SH-SY5Y (cell line): ENCODE results near the gene SCP2D1.

Source experiments
- GATA2 ChIP-seq: IDR thresholded peaks from 2 replicates; pipeline ENCODE4 v1.6.1; 2011; ENCODE audit warnings: mild to moderate bottlenecking, low read depth, low read length
- GATA3 ChIP-seq: IDR thresholded peaks from 2 replicates; pipeline ENCODE4 v1.6.1; 2011; ENCODE audit warnings: low read depth, mild to moderate bottlenecking, low read length, moderate library complexity

SCP2D1 gene

DNA sequence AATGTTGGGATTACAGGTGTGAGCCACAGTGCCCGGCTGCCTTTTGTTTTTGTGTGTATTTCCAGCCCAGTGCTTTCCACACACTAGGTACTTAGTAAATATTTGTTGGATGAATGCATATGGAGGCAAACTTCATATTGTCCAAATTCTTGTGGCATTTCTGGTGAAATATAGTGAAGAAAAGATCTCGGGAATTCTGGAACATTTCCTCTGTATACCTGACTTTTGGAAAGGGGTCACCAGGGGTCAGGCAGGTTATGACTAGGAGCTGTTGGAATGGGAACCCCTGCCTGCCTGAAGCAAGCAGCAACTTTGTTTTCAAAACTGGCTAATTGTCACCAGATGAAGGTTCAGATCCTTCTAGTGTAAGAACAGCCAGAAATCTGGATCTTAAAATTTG is 12.1 kb upstream of the SCP2D1 start:
- no peak for TF ChIP-seq GATA2
- TF ChIP-seq GATA3, result no peak

DNA sequence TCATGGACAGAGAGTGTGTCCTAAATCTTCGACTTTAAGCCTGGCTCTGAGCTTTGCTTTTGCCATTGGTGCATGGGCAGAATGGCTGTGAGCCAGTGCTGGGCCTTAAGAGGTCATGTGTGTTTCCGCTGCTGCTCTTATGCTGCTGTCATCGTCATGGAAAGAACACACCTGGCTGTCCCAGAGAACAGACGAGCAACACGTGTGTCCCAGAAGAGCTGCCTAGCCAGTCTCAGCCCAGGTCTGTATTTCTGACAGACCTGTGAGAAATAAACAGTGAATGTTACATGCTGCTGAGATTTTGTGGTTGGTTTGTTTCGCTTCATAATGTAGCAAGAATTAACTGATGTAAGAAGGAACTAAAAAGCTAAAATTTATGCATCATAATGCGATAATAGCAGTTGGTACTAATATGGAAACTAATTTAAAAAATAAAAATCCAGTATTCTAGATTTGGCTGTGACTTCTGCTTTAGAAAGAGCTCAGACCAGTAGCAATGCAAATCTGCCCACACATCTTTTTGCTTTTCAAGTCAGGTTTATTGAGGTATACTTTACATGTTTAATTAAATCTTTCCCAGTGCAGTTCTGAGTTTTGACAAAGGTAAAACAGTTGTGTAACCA is 11.5 kb upstream of the SCP2D1 start:
- TF ChIP-seq GATA2 (no peak), GATA3 (no peak)

DNA sequence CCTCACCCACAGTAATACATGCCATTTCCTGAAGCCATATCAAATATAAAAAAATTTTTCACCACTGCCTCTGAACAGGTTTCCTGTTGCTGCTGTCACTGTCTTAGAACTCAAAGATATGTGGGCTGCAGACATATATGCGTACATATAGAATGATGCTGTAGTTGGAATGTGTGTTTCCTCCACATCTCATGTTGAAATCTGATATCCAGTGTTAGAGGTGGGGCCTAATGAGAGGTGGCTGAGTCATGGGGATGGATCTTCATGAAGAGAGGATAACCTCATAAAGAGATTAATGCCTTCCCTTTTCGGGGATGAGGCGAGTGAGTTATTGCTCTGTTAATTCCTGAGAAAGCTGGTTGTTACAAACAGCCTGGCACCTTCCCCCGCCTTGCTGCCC is 7.7 kb upstream of the SCP2D1 start:
- no peak for TF ChIP-seq GATA3
- TF ChIP-seq GATA2, result no peak

DNA sequence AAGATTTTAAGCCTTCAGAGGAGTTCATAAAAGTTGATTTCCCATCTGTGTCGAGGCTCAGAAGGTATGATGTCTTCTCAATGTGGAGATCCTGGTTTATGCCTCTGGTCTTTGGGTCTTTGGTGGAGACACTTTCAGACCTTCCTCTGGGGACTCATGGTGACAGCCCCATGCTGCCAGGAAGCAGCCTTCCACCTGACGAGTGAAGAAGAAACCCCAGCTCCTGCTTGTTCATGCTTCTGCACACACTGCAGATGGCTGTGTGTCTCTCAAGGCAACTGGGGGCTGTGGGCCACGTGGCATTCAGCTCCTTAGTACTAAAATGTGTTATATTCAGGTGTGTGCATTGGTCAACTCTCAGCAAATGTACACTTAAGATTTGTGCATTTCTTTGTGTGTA is 4.9 kb upstream of the SCP2D1 start:
- no peak for TF ChIP-seq GATA2
- no peak for TF ChIP-seq GATA3

DNA sequence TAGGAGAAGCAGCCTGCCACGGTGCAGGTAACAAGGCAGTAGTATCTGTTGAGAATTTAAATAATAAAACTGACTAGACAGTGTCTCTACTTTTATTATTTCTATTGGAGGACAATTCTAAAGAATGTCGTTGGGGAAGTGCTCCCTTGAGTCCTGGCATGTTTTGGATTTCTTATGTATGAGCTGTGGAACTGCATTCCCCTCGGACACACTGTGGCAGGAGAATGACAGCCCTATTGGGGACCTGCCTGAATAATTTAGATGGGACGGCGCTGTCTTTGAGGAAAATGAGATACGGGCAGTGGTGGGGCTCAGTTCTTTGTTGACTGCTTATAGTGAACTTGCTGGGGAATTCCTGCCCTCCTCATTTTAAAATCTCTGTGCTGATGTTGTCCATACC is 2.4 kb upstream of the SCP2D1 start:
- no peak for TF ChIP-seq GATA3
- no peak for TF ChIP-seq GATA2

DNA sequence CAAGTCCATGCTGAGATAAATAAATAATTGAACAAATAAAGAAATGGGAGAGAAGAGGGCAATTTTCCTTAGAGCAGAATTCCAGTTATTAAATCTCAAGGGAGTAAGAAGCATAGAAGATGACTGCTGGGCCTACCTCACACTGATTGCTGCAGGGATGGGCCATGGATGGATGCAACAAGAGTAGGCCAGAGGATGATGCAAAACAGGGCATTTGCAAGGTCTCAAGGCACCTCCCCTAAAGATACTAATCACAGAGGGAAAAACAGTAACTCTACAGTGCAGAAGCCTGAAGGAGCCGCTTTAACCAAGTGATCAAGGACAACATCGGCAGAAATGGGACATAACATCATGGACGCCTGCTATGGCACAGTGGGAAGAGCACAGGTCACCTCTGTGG is 1.7 kb upstream of the SCP2D1 start:
- TF ChIP-seq GATA2, result no peak
- TF ChIP-seq GATA3, result no peak

DNA sequence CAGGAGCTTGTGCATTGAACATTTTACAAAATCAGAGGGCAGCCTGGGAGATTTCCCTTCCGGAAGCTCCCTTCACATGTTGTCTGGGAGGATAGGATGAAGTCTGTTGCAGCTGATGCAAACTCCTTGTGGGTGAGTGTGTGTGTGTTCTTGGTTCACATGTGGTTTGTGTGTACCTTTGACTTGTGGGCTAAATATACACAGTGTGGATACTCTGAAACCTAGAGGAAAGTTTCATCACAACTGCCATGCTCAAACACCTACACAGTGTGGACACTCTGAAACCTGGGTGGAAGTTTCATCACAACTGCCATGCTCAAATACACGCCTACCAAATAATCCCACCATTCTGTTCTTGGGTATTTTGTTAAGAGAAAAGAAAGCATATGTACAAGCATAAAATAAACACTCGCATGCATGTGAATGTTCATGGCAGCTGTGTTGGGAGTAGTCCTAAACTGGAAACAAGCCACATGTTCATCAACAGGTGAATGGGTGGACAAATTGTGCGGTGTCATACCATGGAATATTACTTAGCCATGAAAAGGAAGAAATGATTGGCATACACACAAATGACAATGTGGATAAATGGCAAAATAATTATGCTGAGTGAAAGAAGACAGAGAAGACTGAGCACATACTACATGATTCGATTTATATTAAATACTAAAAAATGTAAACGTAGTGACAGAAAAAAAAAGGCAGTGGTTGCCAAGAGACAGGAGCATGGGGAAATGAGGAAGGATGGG is 1.8 kb downstream of the SCP2D1 start:
- no peak for TF ChIP-seq GATA3
- no peak for TF ChIP-seq GATA2

DNA sequence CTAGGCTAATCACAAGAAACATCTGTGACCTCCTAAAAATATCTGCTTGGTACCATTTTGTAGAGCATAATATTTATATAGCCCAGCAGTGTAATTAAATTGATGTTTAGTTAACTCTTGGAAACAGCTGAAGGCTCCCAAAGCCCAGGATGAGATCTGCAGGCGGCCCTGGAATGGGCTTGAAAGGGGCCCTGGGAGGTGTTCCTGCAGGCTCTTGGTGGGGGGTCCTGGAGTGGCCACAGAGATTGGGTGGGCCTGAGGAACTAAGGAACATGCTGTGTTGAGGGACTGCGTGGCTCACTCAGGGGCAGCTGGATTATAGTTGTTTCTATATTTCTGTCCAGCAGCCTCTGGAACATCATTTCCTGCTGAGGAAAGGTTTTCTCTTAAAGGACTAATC is 9.2 kb downstream of the SCP2D1 start:
- no peak for TF ChIP-seq GATA3

DNA sequence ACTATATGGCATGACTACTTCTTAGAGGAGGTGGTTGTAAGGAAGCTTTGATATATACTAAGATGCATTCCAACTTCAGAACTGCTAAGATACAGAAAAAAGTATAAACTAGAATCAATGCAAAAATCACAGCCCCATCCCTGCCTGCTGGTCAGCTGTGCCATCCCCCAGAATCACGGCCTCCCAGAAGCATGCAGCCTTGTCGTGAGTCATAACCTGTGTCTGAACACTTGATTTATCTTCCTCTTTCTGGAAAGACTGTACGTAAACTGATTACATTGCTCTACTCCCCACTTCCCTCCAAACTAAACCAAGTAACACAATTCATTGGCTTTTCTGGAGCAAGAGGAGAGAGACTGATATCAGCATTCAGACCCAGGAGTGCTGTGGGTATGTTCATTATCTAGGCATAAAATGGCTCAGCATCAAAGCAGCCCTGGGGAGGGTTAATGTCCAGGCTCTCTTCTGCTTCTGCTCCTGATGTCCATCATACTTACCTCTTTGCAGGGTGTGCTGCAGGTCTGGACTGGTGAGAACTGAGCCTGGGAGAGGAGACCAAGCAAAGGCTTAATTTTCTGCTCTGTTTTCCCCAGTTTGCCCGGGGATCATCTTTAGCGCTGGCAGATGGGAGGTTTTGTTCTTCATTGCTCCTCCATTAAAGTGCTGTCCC is 18.4 kb downstream of the SCP2D1 start:
- TF ChIP-seq GATA2, result no peak
- no peak for TF ChIP-seq GATA3

DNA sequence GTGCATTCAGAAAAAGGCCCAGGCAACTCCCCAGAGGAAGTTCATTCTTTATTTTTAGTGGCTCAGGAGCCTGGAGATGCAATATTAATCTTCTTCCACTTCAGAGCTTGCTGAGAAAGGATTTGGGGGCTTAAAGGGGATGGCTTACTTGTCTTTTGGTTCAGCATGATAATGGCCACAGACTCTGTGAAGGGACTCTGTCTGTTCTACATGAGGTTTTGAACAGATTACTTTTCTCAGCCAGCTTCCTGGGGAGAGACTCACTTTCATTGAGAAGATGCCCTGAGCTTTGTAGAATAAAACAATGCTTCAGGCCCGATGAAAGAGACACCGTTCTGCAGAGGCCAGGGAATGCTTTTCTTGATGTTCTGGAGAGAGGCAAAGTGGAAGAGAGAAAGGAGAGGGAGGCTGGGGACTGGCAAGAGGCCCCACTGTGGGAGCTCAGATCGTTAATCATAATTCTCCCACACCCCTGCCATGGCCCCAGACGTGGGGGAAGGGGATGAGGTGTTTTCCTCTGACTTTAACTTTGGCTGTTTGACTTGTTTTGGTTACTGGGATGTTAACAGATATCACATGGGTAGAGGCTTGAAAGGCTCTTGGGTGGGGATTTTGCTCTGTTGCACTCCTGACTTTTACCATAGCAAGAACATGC is 19.1 kb downstream of the SCP2D1 start:
- TF ChIP-seq GATA2, result no peak
- no peak for TF ChIP-seq GATA3

DNA sequence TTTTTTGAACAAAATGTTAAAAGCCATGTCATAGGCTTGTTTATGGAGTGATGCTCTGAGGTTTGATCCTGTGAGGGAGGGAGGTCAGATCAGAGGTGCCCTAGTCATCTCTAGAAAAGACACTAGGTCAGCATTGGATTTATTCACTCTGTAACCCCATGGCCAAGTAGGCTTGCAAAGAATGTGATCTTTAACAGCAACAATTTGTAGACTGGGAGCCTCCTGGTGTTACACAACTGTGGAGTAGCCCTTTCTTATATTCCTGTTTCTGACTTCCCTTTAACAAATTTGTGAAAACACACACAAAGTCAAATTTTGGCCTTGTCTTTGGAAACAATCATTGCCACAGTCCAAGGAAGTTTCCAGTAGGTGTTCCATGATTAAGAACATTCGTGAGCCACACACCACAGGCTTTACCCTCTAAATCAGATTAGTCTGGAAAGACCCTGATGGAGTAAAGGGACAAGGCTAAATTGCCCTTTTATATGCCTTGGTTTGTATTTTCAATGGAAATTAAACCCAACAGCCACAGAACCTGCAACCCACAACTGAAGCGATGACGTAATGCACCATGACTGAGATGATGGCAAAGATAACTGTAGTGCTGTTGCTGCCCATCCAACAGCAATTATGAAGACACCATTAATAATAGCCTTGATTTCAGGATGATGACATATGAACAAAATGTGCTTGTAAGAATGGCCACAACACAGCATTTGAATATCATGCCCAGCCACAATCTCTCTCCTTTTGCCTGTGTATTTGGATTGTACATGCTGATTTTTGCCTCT is 22.1 kb downstream of the SCP2D1 start:
- TF ChIP-seq GATA3, result peak; percentile 47; the same call in 1 of the 2 replicates
- peak; percentile 48; the same call in 1 of the 2 replicates for TF ChIP-seq GATA2

DNA sequence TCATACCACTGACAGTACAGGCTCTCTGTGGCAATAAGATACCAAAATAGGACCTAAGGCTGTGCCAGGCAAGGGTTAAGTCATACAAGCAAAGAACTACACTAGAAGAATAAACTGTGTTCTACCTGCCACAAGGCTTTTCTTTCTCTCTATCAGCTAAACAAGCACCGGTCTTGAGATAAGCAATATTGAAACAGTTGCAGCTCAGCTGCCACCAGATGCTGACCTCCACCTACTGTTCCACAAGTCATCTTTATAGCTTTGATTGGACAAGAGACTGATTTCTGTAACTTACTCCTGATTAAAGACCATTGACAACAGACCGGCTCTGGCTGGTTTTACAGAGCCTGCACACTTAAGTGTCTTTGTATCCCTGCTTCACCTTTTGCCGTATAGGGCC is 24.1 kb downstream of the SCP2D1 start:
- no peak for TF ChIP-seq GATA2

DNA sequence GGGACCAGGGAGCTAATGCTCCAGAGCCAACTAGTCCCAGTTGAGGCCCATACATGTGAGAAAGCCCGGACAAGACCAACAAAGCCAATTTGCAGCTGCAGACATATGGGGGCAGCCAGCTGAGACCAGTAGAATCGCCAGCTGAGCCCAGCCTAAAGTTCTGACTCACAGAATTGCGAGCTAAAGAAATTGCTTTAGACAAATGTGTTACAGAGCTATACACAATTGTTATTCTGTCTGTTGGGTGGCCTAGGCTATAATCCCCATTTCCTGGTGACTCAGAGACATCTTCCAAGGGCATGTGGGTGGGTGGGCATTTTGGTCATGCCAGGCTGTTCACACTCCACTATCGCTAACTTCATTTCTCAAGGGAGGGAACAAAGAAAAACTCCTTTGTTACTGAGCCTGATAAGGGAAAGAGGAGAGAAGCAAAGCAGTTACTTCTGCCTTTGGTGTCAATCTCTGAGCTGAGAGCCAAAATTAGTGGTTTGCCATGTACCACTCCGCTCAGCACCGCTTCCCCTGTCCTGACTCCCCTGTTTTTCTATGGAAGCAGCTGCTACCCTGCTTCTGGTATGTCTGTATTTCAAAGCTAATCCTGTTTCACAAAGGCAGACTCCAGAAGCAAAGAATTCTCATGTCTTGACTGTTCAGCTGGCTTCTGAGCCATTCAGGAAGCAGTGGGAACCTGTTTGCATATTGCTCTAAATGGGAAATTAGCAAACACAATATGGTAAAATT is 26.1 kb downstream of the SCP2D1 start:
- TF ChIP-seq GATA2 (no peak), GATA3 (no peak)
